Measurements from ENCODE around the gene THOC7.

GRCh38 chr3:63910891-63911290 lies 47.3 kb upstream of the THOC7 start:
- no peak for TF ChIP-seq CTCF (IDR thresholded peaks at IDR 0.05)
- no peak for TF ChIP-seq POLR2A (IDR thresholded peaks at IDR 0.05)
